ENCODE results near the gene IL17REL.

GRCh38 chr22:49946612-49947295 lies 65.8 kb downstream of the IL17REL start:
- TF ChIP-seq, protein P1, sequence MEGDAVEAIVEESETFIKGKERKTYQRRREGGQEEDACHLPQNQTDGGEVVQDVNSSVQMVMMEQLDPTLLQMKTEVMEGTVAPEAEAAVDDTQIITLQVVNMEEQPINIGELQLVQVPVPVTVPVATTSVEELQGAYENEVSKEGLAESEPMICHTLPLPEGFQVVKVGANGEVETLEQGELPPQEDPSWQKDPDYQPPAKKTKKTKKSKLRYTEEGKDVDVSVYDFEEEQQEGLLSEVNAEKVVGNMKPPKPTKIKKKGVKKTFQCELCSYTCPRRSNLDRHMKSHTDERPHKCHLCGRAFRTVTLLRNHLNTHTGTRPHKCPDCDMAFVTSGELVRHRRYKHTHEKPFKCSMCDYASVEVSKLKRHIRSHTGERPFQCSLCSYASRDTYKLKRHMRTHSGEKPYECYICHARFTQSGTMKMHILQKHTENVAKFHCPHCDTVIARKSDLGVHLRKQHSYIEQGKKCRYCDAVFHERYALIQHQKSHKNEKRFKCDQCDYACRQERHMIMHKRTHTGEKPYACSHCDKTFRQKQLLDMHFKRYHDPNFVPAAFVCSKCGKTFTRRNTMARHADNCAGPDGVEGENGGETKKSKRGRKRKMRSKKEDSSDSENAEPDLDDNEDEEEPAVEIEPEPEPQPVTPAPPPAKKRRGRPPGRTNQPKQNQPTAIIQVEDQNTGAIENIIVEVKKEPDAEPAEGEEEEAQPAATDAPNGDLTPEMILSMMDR (conservative IDR thresholded peaks at IDR 0.05; ENCODE audit: low read length): no peak
- TF ChIP-seq EZH2phosphoT487 (IDR thresholded peaks at IDR 0.05; ENCODE audit: borderline replicate concordance): no peak
